K562 (cell line): ENCODE results near the gene LSM12. TPM values are rescaled to one million over a fixed set of nuclear protein-coding genes. Genes with fewer than 3 reads are reported as not detected.

Experiments used
- EWSR1 ChIP-seq: fragments of 450-650 bp; IDR thresholded peaks from 2 replicates; pipeline ENCODE4 v1.6.1; 2018; ENCODE audit warnings: borderline replicate concordance, mild to moderate bottlenecking, low read depth, moderate library complexity; ENCODE audit not compliant: partially characterized antibody
- FOXJ3 ChIP-seq: sonication (generic); formaldehyde crosslinking; IDR thresholded peaks from 2 replicates; pipeline ENCODE4 v1.4.0; 2020; ENCODE audit warnings: mild to moderate bottlenecking, missing genetic modification reagents
- GATAD2B ChIP-seq: fragments of 450-650 bp; IDR thresholded peaks from 2 replicates; pipeline ENCODE4 v1.6.1; 2017; ENCODE audit warnings: mild to moderate bottlenecking, borderline replicate concordance
- HBP1 ChIP-seq: fragments of 450-650 bp; formaldehyde crosslinking; IDR thresholded peaks from 2 replicates; pipeline ENCODE4 v1.4.0; 2022; ENCODE audit warnings: missing genetic modification characterization
- HMG20B ChIP-seq: fragments of 250-450 bp; sonication (Bioruptor Pico); IDR thresholded peaks from 2 replicates; pipeline ENCODE4 v1.5.0; 2021; ENCODE audit warnings: mild to moderate bottlenecking
- HMGN3 ChIP-seq: IDR thresholded peaks from 2 replicates; pipeline ENCODE4 v1.6.1; 2011; ENCODE audit warnings: borderline replicate concordance, low read depth, mild to moderate bottlenecking, mixed read lengths, low read length; ENCODE audit not compliant: insufficient read length; ENCODE audit errors: extremely low read depth
- MXI1 ChIP-seq: IDR thresholded peaks from 2 replicates; pipeline ENCODE4 v1.6.1; 2011; ENCODE audit warnings: low read depth, mild to moderate bottlenecking, improper control_type of control experiment, low read length
- NBN ChIP-seq: fragments of 450-650 bp; IDR thresholded peaks from 2 replicates; pipeline ENCODE4 v1.6.1; 2016; ENCODE audit warnings: low read depth, mild to moderate bottlenecking
- NR4A1 ChIP-seq, 2 experiments: fragments of 250-450 bp in 1 of 2; fragments of 450-650 bp in 1 of 2; sonication (Bioruptor Pico) in 1 of 2; IDR thresholded peaks; 2 replicates each; pipeline versions ENCODE4 v1.4.0 to v1.6.1; 2016 to 2020; ENCODE audit warnings: mild to moderate bottlenecking in 2 of 2, missing compliant biosample characterization in 1 of 2, missing genetic modification characterization in 1 of 2, moderate library complexity in 1 of 2
- RAD51 ChIP-seq: fragments of 450-650 bp; IDR thresholded peaks from 2 replicates; pipeline ENCODE4 v1.7.1; 2016; ENCODE audit warnings: low read depth, mild to moderate bottlenecking, borderline replicate concordance
- SRF ChIP-seq, 2 experiments: fragments of 250-450, 450-650 bp in 1 of 2; sonication (Bioruptor Pico) in 1 of 2; sonication (generic) in 1 of 2; formaldehyde crosslinking; IDR thresholded peaks; 2 replicates each; pipeline versions ENCODE4 v1.5.0 to v1.5.1; 2020 to 2022; ENCODE audit warnings: mild to moderate bottlenecking in 1 of 2, missing genetic modification reagents in 1 of 2
- STAT5A ChIP-seq: IDR thresholded peaks from 2 replicates; pipeline ENCODE4 v1.6.1; 2012; ENCODE audit warnings: low read length, inconsistent platforms, borderline replicate concordance
- TBP ChIP-seq: optimal IDR thresholded peaks from 2 replicates; pipeline ENCODE3; 2011; ENCODE audit warnings: low read depth, low read length, improper control_type of control experiment
- ZBTB26 ChIP-seq: fragments of 450-650 bp; formaldehyde crosslinking; IDR thresholded peaks from 2 replicates; pipeline ENCODE4 v1.4.0; 2022; ENCODE audit warnings: missing genetic modification characterization
- ZNF436 ChIP-seq: fragments of 250-450, 450-650 bp; sonication (Bioruptor Pico); formaldehyde crosslinking; IDR thresholded peaks from 2 replicates; pipeline ENCODE4 v1.7.0; 2020; ENCODE audit warnings: mild to moderate bottlenecking
- ZNF561 ChIP-seq: fragments of 450-650 bp; formaldehyde crosslinking; conservative IDR thresholded peaks from 2 replicates; pipeline ENCODE4 v1.4.0; 2020; ENCODE audit warnings: mild to moderate bottlenecking, moderate library complexity
- ZNF639 ChIP-seq, 2 experiments: fragments of 200-800 bp in 1 of 2; sonication (Bioruptor generic) in 1 of 2; sonication (generic) in 1 of 2; formaldehyde crosslinking in 1 of 2; IDR thresholded peaks in 1 of 2; conservative IDR thresholded peaks in 1 of 2; 2 replicates each; pipeline versions ENCODE4 v1.5.0 to v1.6.1; 2016 to 2020; ENCODE audit warnings: missing compliant biosample characterization in 1 of 2, missing genetic modification characterization in 1 of 2, missing genetic modification reagents in 1 of 2
- ZNF717 ChIP-seq: fragments of 250-450 bp; sonication (Bioruptor Pico); IDR thresholded peaks from 2 replicates; pipeline ENCODE4 v1.5.0; 2021
- ZNF79 ChIP-seq: fragments of 250-450 bp; sonication (Bioruptor Pico); IDR thresholded peaks from 2 replicates; pipeline ENCODE4 v1.4.0; 2020; ENCODE audit warnings: low read depth, mild to moderate bottlenecking, moderate library complexity
- polyA plus RNA-seq, 8 experiments: library from polyadenylated mRNA; depleted of rRNA in 4 of 8; stranded (reverse) in 5 of 8; unstranded in 3 of 8; fragments of >200 nt; fragmentation: Nextera tagmentation in 2 of 8; fragmentation: Illumina TruSeq in 1 of 8; extraction: Ambion mirVana in 2 of 8; extraction: Trizol in 1 of 8; gene quantifications; 2 replicates each; pipeline versions ENCODE4 v1.2.1 to v1.2.3, GENCODE V29; 2011 to 2014; ENCODE audit warnings: inconsistent platforms in 1 of 8, missing spikeins in 1 of 8
- total RNA-seq, 7 experiments: library from RNA; depleted of rRNA in 6 of 7; stranded (reverse); fragments of >200 nt in 6 of 7; fragmentation: Illumina TruSeq in 2 of 7; extraction: Trizol in 2 of 7; gene quantifications; 2 replicates each; pipeline versions ENCODE4 v1.2.1 to v1.2.3, GENCODE V29; 2011 to 2021; ENCODE audit warnings: low replicate concordance in 1 of 7
- TF ChIP-seq, protein P1 (sequence below), 2 experiments: fragments of 450-650 bp in 1 of 2; sonication (generic) in 1 of 2; formaldehyde crosslinking; conservative IDR thresholded peaks; 2 replicates each; pipeline versions ENCODE4 v1.4.0 to v1.8.1; 2020 to 2022; ENCODE audit warnings: mild to moderate bottlenecking in 1 of 2, missing genetic modification reagents in 1 of 2
- TF ChIP-seq, protein P2 (sequence below): fragments of 250-450 bp; sonication (Bioruptor Pico); IDR thresholded peaks from 2 replicates; pipeline ENCODE4 v1.5.0; 2020; ENCODE audit warnings: mild to moderate bottlenecking

LSM12 gene
- total and polyA plus RNA-seq, 9 of the 15 experiments (the other 6 are each of a cell fraction or from before 2014, with no cell fraction given) = 53.0 to 258 (median 89.3) TPM

DNA sequence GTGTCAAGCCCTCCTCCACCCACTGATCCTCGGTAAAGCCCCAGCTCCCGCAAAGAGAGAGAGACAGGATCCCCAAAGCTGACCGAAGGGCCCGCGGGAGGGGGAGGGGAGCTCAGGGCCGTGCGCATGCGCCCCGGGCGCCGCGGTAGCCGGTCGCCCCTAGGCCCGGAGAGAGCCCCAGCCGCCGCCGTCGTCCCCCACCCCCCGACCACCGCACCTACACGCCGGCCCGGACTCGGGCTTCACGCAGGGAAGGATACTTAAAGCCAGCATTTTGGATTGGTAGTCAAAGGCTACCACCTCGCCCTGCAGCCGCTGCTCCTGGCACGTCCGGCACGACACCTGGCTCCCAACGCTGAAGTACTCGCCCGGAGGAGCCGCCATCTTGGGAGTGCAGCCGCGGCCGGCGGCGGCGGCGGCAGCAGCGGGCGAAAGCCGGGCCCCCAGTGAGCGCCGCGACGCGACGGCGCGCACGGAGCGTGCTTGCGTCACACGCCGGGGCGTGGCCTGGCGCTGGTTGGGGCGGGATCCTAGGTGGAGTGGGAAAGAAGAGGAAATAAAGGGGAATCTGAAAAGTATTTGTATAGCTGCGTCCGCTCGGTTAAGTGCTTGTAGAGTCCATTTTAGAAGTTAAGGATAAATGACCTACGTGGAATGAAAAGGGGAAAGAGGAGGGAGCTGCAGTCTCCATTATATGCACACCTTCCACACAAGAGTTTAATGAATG lies at the start of gene LSM12 (continued):
- TF ChIP-seq, protein P1, sequence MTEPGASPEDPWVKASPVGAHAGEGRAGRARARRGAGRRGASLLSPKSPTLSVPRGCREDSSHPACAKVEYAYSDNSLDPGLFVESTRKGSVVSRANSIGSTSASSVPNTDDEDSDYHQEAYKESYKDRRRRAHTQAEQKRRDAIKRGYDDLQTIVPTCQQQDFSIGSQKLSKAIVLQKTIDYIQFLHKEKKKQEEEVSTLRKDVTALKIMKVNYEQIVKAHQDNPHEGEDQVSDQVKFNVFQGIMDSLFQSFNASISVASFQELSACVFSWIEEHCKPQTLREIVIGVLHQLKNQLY (CRISPR knock-in tag; conservative IDR thresholded peaks at IDR 0.05) = no peak
- TF ChIP-seq ZNF436 (CRISPR knock-in tag) (no peak), ZNF717 (CRISPR knock-in tag) (no peak), ZNF639 (CRISPR knock-in tag; conservative IDR thresholded peaks at IDR 0.05 in 1 of 2, IDR thresholded peaks at IDR 0.05 in 1 of 2) (peak in 1 of 2 experiments; percentile 91; a peak in 2 of 4 replicates), RAD51 (no peak), NR4A1 (CRISPR knock-in tag; IDR thresholded peaks at IDR 0.05) (no peak), NR4A1 (tag; IDR thresholded peaks at IDR 0.05) (no peak), STAT5A (no peak), NBN (no peak), ZBTB26 (CRISPR knock-in tag) (0 out of 2 replicates have a peak, but pooled peaks have one; percentile 52), ZNF561 (no peak), FOXJ3 (CRISPR knock-in tag) (no peak), MXI1 (no peak), ZNF79 (no peak), HBP1 (CRISPR knock-in tag) (no peak), GATAD2B (no peak), EWSR1 (no peak), HMG20B (no peak), HMGN3 (peak; percentile 41), TBP (peak; percentile 78), SRF (CRISPR knock-in tag; IDR thresholded peaks at IDR 0.05) (no peak)
- TF ChIP-seq, protein P2, sequence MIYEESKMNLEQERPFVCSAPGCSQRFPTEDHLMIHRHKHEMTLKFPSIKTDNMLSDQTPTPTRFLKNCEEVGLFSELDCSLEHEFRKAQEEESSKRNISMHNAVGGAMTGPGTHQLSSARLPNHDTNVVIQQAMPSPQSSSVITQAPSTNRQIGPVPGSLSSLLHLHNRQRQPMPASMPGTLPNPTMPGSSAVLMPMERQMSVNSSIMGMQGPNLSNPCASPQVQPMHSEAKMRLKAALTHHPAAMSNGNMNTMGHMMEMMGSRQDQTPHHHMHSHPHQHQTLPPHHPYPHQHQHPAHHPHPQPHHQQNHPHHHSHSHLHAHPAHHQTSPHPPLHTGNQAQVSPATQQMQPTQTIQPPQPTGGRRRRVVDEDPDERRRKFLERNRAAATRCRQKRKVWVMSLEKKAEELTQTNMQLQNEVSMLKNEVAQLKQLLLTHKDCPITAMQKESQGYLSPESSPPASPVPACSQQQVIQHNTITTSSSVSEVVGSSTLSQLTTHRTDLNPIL (CRISPR knock-in tag) = no peak
